HG03558 (cell line): ENCODE results near the gene ADIRF.
"Not testable (repeated sequence)": the region's sequence is repeated elsewhere in the genome, so short reads cannot be mapped to it uniquely, and the experiment has no call there.

Source experiments
- ATAC-seq: cut with Tn5 transposase; IDR thresholded peaks from one replicate; pipeline ENCODE4 v1.9.1; 2021; ENCODE audit warnings: moderate number of reproducible peaks; ENCODE audit not compliant: unreplicated experiment; ENCODE audit errors: extremely low read depth

Gene ADIRF

DNA sequence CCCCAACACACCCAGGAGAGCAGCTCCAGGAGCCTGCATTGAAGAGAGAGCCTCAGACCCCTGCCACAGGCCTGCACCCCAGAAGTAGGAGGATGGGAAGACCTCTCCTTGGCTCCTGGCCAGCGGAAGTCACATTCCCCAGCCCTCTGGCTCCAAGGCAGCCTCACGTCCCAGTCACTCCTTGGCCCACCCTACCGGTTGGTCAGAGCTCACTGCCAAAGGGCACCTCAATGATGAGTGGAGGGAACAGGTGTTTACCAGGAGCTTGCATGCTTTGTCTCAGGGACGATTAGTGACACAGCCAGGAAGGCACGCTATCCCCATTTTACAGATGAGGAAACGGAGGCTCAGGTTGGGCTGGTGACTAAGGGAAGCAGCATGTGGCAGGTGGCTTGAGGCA is 50.8 kb downstream of the ADIRF start:
- ATAC-seq, result not testable (repeated sequence)

DNA sequence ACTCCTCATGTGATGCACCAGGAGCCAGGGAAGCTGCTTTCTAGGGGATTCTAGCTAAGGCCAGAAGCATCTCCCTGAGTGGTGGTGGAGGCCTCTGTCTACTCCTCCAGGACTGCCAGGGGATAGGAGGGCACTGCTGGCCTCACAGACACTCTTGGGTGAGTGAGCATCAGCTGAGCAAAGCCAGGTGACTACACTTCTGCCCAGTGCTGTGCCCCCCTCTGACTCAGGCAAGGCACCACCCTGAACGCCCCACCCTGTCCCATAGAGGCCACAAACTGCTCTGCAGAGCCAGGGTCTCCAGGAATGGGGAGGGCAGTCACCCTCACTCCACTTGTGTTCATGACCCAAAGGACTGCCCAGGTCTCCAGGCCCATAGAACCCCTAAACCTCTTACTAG is 51.2 kb downstream of the ADIRF start:
- ATAC-seq, result not testable (repeated sequence)

DNA sequence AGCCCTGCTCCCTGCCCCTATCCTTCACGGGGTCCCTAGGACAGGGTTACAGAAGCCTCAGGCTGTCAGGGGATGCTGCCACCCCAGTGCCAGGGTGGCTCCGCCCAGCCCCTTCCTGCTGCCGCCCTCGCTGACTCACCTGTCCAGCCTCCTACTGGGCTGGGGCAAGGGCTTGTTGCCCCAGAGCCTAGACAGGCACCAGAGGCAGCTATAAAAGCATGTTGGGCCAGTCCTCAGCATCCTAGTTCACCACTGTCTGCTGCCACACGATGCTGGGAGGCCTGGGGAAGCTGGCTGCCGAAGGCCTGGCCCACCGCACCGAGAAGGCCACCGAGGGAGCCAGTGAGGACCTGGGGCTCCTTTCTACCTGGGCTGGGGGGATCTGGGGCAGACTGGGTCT is 51.8 kb downstream of the ADIRF start, which contains the start of gene FAM25A:
TSS of gene FAM25A (plus strand) at position 239 of the 400 bp plus-strand sequence. CDS start at position 270, 31 bp downstream.
- ATAC-seq, result not testable (repeated sequence)
